ENCODE measurements around the gene SGO2. TPM values are rescaled to one million over a fixed set of nuclear protein-coding genes. Genes with fewer than 3 reads are reported as not detected.
"Not testable (repeated sequence)": the region's sequence is repeated elsewhere in the genome, so short reads cannot be mapped to it uniquely, and the experiment has no call there.

SGO2 gene
- polyA plus RNA-seq, 2 donors, result 1.3 to 2.5 TPM

DNA sequence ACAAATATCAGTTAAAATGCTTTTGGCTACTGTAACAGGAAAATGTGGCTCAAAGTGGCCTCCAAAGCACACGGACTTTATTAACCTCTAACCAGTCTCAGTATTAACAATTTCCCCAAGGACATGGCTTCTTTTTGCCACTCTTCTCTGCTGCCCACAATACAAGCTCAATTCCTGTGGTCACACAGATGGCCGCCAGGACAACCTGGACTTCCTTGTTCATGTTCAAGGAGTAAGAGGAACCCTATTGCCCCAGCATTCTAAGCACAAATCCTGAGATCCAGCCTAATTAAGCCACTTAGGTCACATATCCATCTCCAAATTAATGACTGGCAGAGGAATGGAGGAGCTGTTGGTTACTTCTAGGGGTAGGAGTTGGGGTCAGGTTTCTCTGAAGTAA is 98.0 kb downstream of the SGO2 start:
- Histone ChIP-seq H3K27ac (ENCODE audit: low read depth in 2 of 2, low read length in 1 of 2) (no peak overlapping the region), H3K9me3 (ENCODE audit: control insufficient read depth in 2 of 2, insufficient read depth in 1 of 2, low read depth in 1 of 2, low read length in 1 of 2) (peaks cover 0 to 3% of the 10 kb centered on the region in 2 donors), H3K4me3 (ENCODE audit: low read depth in 1 of 2, low read length in 2 of 2) (no peak overlapping the region), H3K27me3 (ENCODE audit: control insufficient read depth in 1 of 2, insufficient read depth in 2 of 2, low read length in 2 of 2) (no peaks in the 10 kb centered on the region), H3K36me3 (ENCODE audit: control insufficient read depth in 2 of 2, insufficient read depth in 2 of 2, low read length in 1 of 2) (no peaks in the 10 kb centered on the region), H3K4me1 (ENCODE audit: control insufficient read depth in 2 of 2, insufficient read depth in 2 of 2, low read length in 1 of 2) (no peaks in the 10 kb centered on the region)
- 84 to 87% methylated on average over 2 of the region's 2 CpGs for WGBS, 2 donors

DNA sequence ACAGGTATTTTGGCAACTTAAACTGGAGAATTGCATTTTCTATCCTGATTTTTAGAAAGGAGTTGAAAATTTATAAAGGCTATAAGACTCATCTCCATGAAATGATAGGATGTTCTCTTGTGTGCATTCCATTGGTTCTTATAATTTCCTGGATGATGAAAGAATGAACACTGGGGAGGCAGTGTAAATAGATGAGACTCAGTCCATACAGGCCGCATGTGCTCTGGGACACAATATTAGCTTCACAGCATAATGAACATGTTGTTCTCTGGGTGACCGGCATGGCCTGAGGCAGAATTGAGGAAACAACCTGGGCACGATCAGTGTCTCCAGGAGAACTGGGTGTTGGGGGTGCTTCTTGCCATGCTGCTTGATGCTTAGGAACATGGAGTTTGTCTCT is 98.7 kb downstream of the SGO2 start:
- Histone ChIP-seq H3K4me3 (ENCODE audit: low read depth in 1 of 2, low read length in 2 of 2) (no peak overlapping the region), H3K27ac (ENCODE audit: low read depth in 2 of 2, low read length in 1 of 2) (no peak overlapping the region), H3K4me1 (ENCODE audit: control insufficient read depth in 2 of 2, insufficient read depth in 2 of 2, low read length in 1 of 2) (no peaks in the 10 kb centered on the region), H3K36me3 (ENCODE audit: control insufficient read depth in 2 of 2, insufficient read depth in 2 of 2, low read length in 1 of 2) (no peaks in the 10 kb centered on the region), H3K27me3 (ENCODE audit: control insufficient read depth in 1 of 2, insufficient read depth in 2 of 2, low read length in 2 of 2) (no peaks in the 10 kb centered on the region), H3K9me3 (ENCODE audit: control insufficient read depth in 2 of 2, insufficient read depth in 1 of 2, low read depth in 1 of 2, low read length in 1 of 2) (no peaks in the 10 kb centered on the region)
- WGBS, 2 donors, result 89 to 90% methylated on average over 3 of the region's 3 CpGs

DNA sequence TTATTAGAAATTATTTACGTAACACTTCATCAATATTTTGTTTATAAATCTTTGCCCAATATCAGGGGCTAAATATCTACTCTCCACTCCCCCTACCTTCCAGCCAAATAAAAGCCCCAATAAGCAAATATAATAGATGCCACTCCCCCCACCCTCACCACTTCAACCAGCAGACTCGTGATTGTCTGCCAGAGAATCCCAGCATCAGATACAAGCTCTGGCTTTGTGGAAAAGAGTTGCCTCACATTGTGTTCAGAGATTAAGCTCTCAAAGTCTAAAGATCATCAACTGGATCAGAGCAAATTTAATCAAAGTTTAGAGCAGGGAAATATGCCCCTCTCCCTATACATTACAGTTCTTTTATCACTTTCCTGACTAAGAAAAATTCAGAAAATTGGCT is 99.3 kb downstream of the SGO2 start:
- H3K4me3 ChIP-seq (ENCODE audit: low read depth in 1 of 2, low read length in 2 of 2), result no peak overlapping the region
- no peaks in the 10 kb centered on the region for H3K36me3 ChIP-seq (ENCODE audit: control insufficient read depth in 2 of 2, insufficient read depth in 2 of 2, low read length in 1 of 2)
- H3K27me3 ChIP-seq (ENCODE audit: control insufficient read depth in 1 of 2, insufficient read depth in 2 of 2, low read length in 2 of 2), result no peaks in the 10 kb centered on the region
- 74 to 78% methylated on average over 2 of the region's 2 CpGs for whole genome bisulfite sequencing, 2 donors
- no peak overlapping the region for H3K27ac ChIP-seq (ENCODE audit: low read depth in 2 of 2, low read length in 1 of 2)
- H3K4me1 ChIP-seq (ENCODE audit: control insufficient read depth in 2 of 2, insufficient read depth in 2 of 2, low read length in 1 of 2), result no peaks in the 10 kb centered on the region
- no peaks in the 10 kb centered on the region for H3K9me3 ChIP-seq (ENCODE audit: control insufficient read depth in 2 of 2, insufficient read depth in 1 of 2, low read depth in 1 of 2, low read length in 1 of 2)

DNA sequence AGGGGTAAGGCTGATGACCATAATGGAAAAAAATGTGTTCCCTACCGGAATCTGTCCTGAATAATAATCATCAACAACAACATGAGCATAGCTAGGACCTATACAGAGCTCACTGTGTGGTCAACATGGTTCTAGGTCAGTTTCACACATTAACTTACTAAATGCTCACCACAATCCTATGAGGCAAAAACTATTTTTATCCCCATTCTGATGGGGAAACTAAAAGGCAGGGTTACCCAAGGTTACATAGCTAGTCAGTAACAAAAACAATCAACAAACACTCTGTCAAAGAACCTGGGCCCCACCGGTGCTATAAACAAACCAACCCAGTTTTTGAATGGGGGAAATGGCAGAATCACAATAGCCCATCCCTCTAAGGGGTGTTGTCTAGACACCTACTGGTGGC is 100.0 kb downstream of the SGO2 start:
- Histone ChIP-seq H3K4me1 (ENCODE audit: control insufficient read depth in 2 of 2, insufficient read depth in 2 of 2, low read length in 1 of 2) (no peaks in the 10 kb centered on the region), H3K27me3 (ENCODE audit: control insufficient read depth in 1 of 2, insufficient read depth in 2 of 2, low read length in 2 of 2) (no peaks in the 10 kb centered on the region), H3K27ac (ENCODE audit: low read depth in 2 of 2, low read length in 1 of 2) (no peak overlapping the region), H3K9me3 (ENCODE audit: control insufficient read depth in 2 of 2, insufficient read depth in 1 of 2, low read depth in 1 of 2, low read length in 1 of 2) (no peaks in the 10 kb centered on the region), H3K36me3 (ENCODE audit: control insufficient read depth in 2 of 2, insufficient read depth in 2 of 2, low read length in 1 of 2) (no peaks in the 10 kb centered on the region), H3K4me3 (ENCODE audit: low read depth in 1 of 2, low read length in 2 of 2) (no peak overlapping the region)
- WGBS, 2 donors, result 65 to 72% methylated on average over 2 of the region's 2 CpGs

DNA sequence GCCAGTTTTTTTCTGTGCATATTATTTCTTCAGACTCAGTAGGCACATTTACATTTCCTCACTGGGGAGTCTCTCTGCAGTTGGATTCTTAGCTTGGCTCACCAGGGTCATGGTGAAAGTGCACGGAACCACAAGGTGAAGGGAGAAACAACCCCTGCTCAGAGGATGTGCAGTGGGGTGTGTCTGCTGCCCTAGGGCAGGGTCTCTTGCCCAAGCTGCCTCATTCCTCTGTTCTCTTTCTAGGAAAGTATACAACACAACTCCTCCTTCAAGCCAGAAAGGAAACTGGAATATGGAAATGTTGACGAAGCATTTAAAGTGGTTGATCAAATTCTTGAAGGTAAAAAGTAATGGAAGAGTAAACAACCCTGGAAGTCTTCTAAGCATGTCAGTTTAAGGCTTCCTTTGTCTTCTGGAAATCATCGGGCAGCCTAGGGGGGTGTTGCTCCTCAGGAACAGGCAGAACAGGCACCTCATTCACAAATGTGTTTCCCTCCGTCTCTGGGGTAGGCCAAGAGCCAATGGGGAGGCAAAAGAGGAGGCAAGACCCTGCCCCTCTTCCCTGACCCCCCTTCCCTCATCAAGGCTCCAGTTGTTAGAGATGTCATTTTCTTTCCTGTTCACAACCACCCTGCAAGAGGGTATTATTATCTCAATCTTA is 101.2 kb downstream of the SGO2 start:
- WGBS, 2 donors, result 64 to 84% methylated on average over 4 of the region's 4 CpGs
- no peaks in the 10 kb centered on the region for H3K9me3 ChIP-seq (ENCODE audit: control insufficient read depth in 2 of 2, insufficient read depth in 1 of 2, low read depth in 1 of 2, low read length in 1 of 2)

DNA sequence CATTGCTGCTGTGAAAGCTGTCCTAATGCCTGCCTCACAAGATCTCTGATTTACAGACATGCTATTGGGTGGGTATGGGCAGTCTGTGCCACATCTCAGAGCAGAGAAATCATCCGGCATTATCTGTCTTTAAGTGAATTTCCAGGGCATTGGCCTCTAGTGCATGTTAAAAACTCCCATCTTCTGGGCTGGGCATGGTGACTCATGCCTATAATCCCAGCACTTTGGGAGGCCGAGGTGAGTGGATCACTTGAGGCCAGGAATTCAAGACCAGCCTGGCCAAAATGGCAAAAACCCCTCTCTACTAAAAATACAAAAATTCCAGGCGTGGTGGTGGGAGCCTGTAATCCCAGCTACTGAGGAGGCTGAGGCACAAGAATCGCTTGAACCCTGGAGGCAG is 102.5 kb downstream of the SGO2 start:
- H3K36me3 ChIP-seq (ENCODE audit: control insufficient read depth in 2 of 2, insufficient read depth in 2 of 2, low read length in 1 of 2); H3K27ac ChIP-seq (ENCODE audit: low read depth in 2 of 2, low read length in 1 of 2); H3K4me1 ChIP-seq (ENCODE audit: control insufficient read depth in 2 of 2, insufficient read depth in 2 of 2, low read length in 1 of 2); H3K4me3 ChIP-seq (ENCODE audit: low read depth in 1 of 2, low read length in 2 of 2); H3K27me3 ChIP-seq (ENCODE audit: control insufficient read depth in 1 of 2, insufficient read depth in 2 of 2, low read length in 2 of 2); H3K9me3 ChIP-seq (ENCODE audit: control insufficient read depth in 2 of 2, insufficient read depth in 1 of 2, low read depth in 1 of 2, low read length in 1 of 2): not testable (repeated sequence)
- 71 to 80% methylated on average over 4 of the region's 4 CpGs for WGBS, 2 donors

More for the DNA sequence above, 101.2 kb downstream of the SGO2 start:
- H3K27ac ChIP-seq (ENCODE audit: low read depth in 2 of 2, low read length in 1 of 2), result no peak overlapping the region
- H3K4me3 ChIP-seq (ENCODE audit: low read depth in 1 of 2, low read length in 2 of 2), result no peak overlapping the region
- H3K27me3 ChIP-seq (ENCODE audit: control insufficient read depth in 1 of 2, insufficient read depth in 2 of 2, low read length in 2 of 2), result no peaks in the 10 kb centered on the region
- no peaks in the 10 kb centered on the region for H3K4me1 ChIP-seq (ENCODE audit: control insufficient read depth in 2 of 2, insufficient read depth in 2 of 2, low read length in 1 of 2)
- no peaks in the 10 kb centered on the region for H3K36me3 ChIP-seq (ENCODE audit: control insufficient read depth in 2 of 2, insufficient read depth in 2 of 2, low read length in 1 of 2)

DNA sequence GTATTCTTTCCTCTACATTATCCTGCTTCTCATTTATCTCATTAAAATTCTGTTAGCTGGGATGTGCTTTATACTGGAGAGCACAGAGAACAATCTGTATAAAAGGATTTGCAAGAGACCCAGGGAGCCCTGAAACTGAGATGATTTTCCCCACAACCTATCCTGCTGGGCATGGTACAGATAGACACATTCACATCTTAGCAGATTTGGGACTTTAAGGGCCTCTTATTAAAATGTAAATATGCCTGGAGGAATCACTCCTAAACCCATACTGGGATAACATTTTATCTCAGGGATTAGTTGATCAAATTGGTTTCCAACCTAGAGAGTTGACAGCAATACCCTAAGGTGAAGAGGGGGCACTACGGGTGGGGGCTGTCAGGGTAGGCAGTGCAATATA is 105.3 kb downstream of the SGO2 start:
- 66 to 83% methylated on average over 1 of the region's 1 CpG for WGBS, 2 donors
- Histone ChIP-seq H3K27me3 (ENCODE audit: control insufficient read depth in 1 of 2, insufficient read depth in 2 of 2, low read length in 2 of 2) (no peaks in the 10 kb centered on the region), H3K4me1 (ENCODE audit: control insufficient read depth in 2 of 2, insufficient read depth in 2 of 2, low read length in 1 of 2) (no peaks in the 10 kb centered on the region), H3K9me3 (ENCODE audit: control insufficient read depth in 2 of 2, insufficient read depth in 1 of 2, low read depth in 1 of 2, low read length in 1 of 2) (no peaks in the 10 kb centered on the region), H3K4me3 (ENCODE audit: low read depth in 1 of 2, low read length in 2 of 2) (no peak overlapping the region), H3K36me3 (ENCODE audit: control insufficient read depth in 2 of 2, insufficient read depth in 2 of 2, low read length in 1 of 2) (no peaks in the 10 kb centered on the region), H3K27ac (ENCODE audit: low read depth in 2 of 2, low read length in 1 of 2) (no peak overlapping the region)

Other genes with a start within 250 kb of the SGO2 start
- gene SPATS2L, start 219.5 kb upstream of the SGO2 start, polyA plus RNA-seq, result 10 to 100 TPM; 41.2 to 47.5 TPM
- gene KCTD18, start 16.1 kb upstream of the SGO2 start, polyA plus RNA-seq, result 1 to 10 TPM; 4.9 to 9.1 TPM
- 1 to 10 TPM; 1.9 to 2.8 TPM for gene AOX1, start 59.8 kb downstream of the SGO2 start, polyA plus RNA-seq

Data from esophagus (tissue), 2 donors.